ENCODE results near the gene GPR137.
A peak's percentile ranks its signal among the peaks of the same experiment; 100 is the strongest.
"Not testable (repeated sequence)": the region's sequence is repeated elsewhere in the genome, so short reads cannot be mapped to it uniquely, and the experiment has no call there.

Gene GPR137

GRCh38 chr11:64284962-64285884 lies at the start of gene GPR137:
Gene GPR137 (plus strand): TSS chr11:64285848. CDS start chr11:64286525, 677 bp downstream.
- DNase-seq (ENCODE audit: low spot score), result peak; percentile 91

- no peak for DNase-seq (ENCODE audit: low spot score)
Observed at GRCh38 chr11:64237484-64237951, 48.1 kb upstream of the GPR137 start.

- DNase-seq (ENCODE audit: low spot score), result no peak
Observed at GRCh38 chr11:64238076-64238475, 47.6 kb upstream of the GPR137 start.

GRCh38 chr11:64238999-64239398 lies 46.6 kb upstream of the GPR137 start:
- DNase-seq (ENCODE audit: low spot score), result no peak

GRCh38 chr11:64239662-64240434 lies 45.8 kb upstream of the GPR137 start:
- no peak for DNase-seq (ENCODE audit: low spot score)

GRCh38 chr11:64240435-64241240 lies 45.0 kb upstream of the GPR137 start, which contains the start of gene FKBP2:
Gene FKBP2 (plus strand): TSS chr11:64241095. CDS start chr11:64242388, 1,293 bp downstream.
- peak; percentile 99 for DNase-seq (ENCODE audit: low spot score)

GRCh38 chr11:64241241-64241490 lies 44.5 kb upstream of the GPR137 start:
- peak; percentile 97 for DNase-seq (ENCODE audit: low spot score)

- DNase-seq (ENCODE audit: low spot score), result peak; percentile 66
Observed at GRCh38 chr11:64241491-64242374, 43.9 kb upstream of the GPR137 start.

- no peak for DNase-seq (ENCODE audit: low spot score)
Observed at GRCh38 chr11:64243236-64243854, 42.3 kb upstream of the GPR137 start.

GRCh38 chr11:64244107-64244506 lies 41.5 kb upstream of the GPR137 start:
- no peak for DNase-seq (ENCODE audit: low spot score)

- no peak for DNase-seq (ENCODE audit: low spot score)
Observed at GRCh38 chr11:64244966-64245365, 40.7 kb upstream of the GPR137 start.

- no peak for DNase-seq (ENCODE audit: low spot score)
Observed at GRCh38 chr11:64245401-64245796, 40.2 kb upstream of the GPR137 start.

- DNase-seq (ENCODE audit: low spot score), result peak; percentile 96
Observed at GRCh38 chr11:64245797-64246620, 39.6 kb upstream of the GPR137 start.

GRCh38 chr11:64246621-64246870 lies 39.1 kb upstream of the GPR137 start:
- not testable (repeated sequence) for DNase-seq (ENCODE audit: low spot score)

GRCh38 chr11:64246871-64247728 lies 38.5 kb upstream of the GPR137 start, which contains the start of gene PPP1R14B:
Gene PPP1R14B (minus strand): TSS chr11:64246943. CDS start chr11:64246673, 270 bp downstream.
- DNase-seq (ENCODE audit: low spot score), result peak; percentile 96

- DNase-seq (ENCODE audit: low spot score), result no peak
Observed at GRCh38 chr11:64247729-64248531, 37.7 kb upstream of the GPR137 start.

GRCh38 chr11:64248578-64248977 lies 37.1 kb upstream of the GPR137 start:
- no peak for DNase-seq (ENCODE audit: low spot score)

- DNase-seq (ENCODE audit: low spot score), result no peak
Observed at GRCh38 chr11:64249038-64249437, 36.6 kb upstream of the GPR137 start.
